Stimulated activated CD8-positive, alpha-beta memory T cell treated with anti-CD3 and anti-CD28 coated beads, Interleukin-15, amount 100 ng/mL, for 24 hours (primary cell): ENCODE measurements around the gene KIF26B.
"Not testable (repeated sequence)": the region's sequence is repeated elsewhere in the genome, so short reads cannot be mapped to it uniquely, and the experiment has no call there.

Experiments used
- DNase-seq: peaks from one replicate; pipeline ENCODE4 v3.0.0-alpha.2; 2020; ENCODE audit warnings: low read depth

Gene KIF26B

DNA sequence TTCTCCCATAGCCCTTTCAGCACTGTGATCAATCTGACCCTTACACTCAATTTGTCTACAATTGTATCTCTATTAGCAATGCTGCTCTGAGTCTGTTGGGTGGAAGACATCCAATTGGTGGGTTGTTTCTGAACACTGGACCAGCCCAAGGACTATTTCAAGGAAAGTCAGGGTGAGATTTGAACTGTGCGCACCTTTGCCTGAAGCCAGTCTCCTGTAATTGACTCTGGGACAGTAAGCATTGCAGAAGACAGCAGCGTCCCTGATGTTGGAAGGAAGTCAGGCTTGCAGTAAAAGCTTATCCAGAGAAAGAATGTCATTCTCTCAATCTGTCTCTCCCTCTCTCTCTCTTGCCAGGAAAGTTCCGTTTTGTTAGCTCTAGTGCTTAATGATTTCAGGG is 233.9 kb downstream of the KIF26B start:
- no peak for DNase-seq

- no peak for DNase-seq
Observed at GRCh38 chr1:245389873-245390272, 235.1 kb downstream of the KIF26B start.

GRCh38 chr1:245390975-245391374 is 236.2 kb downstream of the KIF26B start:
- DNase-seq = no peak

DNA sequence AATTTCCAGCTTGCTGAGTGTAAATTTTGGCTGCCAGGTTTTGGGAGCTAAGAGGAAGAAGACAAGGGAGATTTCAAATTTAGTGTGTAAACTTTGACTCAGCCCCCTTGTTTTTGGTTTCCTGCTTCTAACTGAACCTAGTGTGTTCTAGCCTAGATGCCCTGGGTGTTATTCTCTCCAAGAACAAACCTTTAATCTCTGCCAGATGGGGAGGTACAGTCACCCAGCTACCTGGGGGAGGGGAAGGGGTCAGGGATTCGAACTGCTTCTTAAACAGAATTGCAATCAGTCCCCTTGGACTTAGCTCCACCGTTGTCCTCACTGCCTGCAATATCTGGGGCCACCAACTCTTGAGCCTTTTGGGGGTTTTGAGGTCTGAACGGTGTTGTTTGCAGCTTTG is 238.9 kb downstream of the KIF26B start:
- no peak for DNase-seq

- DNase-seq = no peak
Observed at GRCh38 chr1:245395680-245396079, 240.9 kb downstream of the KIF26B start.

DNA sequence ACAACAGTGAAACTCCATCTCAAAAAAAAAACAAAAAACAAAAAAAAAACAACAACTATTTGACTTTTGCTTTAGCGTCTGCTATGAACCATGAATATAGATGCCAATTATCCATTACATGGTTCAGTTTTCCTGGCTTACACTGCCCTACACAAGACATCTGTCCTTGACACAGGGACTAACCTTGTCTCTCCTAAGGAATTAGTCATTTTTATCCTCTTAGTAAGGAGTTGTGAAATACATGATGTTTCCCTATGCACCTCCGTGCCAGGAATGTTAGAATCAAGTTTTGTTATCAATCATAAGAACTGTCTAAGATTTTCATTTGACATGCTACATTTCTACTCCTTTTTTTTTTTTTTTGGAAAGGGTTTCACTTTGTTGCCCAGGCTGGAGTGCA is 241.8 kb downstream of the KIF26B start:
- DNase-seq = no peak

DNA sequence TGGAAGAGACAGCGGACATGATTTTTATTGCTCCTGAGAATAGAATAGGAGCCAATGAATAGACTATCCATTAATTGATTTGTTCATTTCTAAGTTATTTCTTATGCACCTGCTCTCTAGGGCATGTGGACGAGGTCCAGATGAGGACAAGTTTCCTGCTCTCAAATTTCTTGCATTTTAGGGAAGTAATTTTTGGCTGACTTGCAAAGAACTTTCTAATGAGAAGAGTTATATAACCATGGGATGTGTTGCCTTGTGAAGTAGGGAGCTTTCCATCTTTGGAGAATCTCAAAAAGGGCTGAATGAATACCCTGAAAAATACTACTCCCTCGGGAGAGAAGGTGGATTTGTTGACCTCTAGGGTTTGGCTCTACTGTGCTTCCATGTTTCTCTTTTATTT is 243.0 kb downstream of the KIF26B start:
- DNase-seq = no peak

DNA sequence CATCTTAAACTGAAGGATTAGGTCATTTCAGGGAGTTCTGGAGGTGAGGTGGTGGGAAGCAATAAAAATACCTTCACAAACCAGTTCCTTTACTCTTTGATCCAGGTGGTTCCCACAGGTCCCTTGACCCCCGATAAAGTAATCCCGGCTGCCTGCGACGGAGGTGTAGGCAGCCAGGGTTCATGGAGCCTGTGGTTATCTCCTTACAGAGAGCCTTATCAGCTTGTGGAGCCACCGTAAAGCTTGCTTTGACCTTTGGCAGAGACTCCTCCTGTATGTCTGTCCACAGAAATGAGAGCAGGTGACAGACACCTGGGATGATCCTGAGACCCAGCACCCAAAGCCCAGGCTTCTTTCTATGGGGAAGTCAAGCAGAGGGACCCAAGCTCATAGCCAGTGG is 243.4 kb downstream of the KIF26B start:
- no peak for DNase-seq

- DNase-seq = no peak
Observed at GRCh38 chr1:245401881-245402587, 247.2 kb downstream of the KIF26B start.

DNA sequence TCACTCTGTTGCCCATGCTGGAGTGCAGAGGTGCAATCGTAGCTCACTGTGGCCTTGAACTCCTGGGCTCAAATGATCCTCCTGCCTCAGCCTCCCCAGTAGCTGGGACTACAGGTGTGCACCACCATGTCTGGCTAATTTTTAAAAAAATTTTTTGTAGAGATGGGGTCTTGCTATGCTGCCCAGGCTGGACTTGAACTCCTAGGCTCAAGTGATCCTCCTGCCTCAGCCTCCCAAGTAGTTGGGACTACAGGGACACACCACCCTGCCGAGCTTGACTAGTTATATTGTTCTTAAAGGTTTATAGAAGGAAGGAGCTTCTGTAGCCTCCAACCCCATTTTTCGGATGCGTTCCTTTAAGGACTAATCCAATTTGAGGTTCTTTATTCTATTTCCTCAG is 248.2 kb downstream of the KIF26B start:
- not testable (repeated sequence) for DNase-seq

DNA sequence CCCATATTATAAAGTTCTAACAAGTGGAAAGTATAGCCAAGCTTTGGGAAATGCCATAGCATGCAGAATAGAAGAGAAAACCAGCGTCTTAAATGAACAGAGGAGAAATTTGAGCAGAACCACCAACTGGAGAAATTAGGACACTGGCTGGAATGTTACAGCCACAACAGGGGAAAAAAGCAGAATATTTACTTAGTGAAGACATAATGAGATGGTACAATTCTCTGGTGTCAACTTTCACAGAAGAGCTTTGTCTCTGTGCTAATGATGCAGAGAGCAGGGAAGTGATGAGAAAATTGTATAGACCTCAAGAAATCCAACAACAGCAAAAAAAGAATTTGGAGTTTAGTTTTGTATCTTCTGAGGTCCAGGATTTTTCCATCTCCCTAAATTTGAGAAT is 249.7 kb downstream of the KIF26B start:
- DNase-seq = no peak

DNA sequence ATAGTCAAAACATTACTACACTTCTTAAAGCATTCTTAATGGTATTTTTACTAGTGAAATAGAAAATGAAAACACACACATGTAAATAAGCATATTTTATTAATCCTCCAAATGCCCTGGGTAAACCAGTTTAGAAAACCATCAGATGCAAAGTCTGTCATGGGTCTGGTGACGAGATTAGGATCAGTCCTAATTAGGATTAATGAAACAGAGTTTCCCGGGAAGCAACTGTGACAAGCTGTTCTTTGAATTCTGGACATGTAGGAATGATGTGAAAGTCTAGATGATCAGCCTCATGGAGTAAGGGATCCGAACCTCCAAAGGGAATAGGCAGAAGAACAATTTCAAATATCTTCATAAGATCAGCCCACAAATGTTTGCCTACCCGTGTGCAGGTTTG is 250.2 kb downstream of the KIF26B start:
- DNase-seq = no peak

- DNase-seq = no peak
Observed at GRCh38 chr1:245406426-245406825, 251.6 kb downstream of the KIF26B start.

DNA sequence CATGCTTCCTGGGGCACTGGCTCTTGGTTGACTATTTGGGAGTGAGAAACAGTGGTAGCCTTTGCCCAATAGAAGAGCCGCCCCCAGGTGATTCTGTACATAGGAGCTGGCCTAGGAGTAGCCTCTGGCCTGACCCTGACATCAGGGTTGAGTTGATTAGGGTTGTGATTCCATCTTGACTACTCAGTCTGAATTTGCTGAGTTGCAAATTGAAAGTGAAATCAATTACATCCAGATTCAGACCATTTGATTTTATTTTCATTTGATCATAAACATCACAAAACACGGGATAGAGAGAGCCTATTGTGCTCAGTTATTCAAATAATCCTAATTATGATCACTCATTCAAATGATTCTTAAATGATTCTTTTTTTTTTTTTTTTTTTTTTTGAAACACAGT is 253.2 kb downstream of the KIF26B start:
- DNase-seq = no peak

- DNase-seq = no peak
Observed at GRCh38 chr1:245409341-245410195, 254.8 kb downstream of the KIF26B start.

DNA sequence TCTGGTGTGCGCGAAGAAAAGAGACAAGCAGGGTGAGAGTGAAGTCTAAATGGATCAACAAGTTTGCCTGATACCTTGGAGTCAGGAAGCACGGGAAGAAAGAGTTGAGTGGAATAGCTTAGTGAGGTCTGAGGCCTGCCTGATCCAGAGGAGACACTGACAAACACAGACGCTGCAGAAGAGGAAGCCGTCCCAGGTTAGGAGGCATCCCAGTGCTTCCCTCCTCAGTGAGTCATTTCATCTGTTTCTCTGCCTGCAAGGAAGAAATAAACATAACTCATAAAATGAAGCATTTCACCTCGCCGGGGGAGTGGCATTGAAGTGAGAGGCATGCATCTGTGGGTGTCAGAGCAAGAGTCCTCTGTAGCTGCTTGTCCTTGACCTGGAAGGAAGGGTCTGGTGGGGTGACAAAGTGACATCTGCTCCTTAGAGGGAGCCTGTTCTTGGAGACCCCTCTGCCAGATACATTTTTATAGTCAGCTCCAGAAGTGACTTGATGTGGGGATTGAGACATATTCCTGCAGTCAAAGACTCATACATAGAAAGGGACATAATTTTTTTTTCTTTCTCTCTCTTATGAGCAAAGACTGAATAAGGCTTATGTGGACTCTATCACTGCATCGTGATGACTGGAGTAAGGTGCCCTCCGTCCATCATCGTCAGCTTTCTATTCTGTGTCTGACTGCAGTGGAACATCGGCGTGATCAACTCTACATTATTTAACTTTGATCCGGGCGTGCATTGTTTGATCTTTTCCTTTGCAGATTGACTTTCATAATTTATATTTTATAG is 256.7 kb downstream of the KIF26B start:
- no peak for DNase-seq

DNA sequence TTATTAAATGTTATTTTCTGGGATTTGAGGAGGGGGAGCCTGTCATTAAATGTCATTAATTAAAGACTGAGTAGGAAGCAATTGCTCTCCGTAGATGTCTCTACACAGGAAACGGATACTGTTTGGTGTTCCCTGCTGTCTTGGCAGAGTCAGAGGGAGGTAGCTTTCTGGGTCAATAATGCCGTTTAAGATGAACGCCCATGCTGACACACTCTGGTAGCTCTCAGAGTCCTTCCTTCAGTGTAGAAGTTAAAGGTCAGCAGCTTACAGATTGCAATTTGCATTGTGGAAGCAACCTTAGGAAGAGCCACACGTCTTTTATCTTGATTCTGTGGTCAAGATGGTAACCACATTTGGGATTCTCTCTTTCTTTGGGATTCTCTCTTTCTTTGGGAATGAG is 257.5 kb downstream of the KIF26B start:
- no peak for DNase-seq

DNA sequence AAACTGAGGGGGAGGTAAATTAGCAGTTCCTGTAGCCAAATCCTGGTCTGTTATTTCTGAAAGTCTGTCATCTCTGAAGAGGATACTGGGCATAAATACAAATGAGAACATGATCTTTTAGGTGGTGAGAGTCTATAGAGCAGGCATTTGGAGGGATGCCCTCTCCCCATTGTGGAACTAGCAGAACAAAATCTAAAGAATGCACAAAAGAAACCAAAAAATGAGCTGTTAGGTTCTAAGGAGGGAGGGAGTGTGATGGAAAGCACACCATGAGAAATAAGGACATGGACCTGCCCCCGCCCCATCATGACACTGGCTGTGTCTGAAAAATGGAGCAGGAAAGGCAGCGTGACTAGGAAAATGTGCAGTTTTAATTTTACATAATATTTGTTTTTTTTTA is 262.0 kb downstream of the KIF26B start:
- DNase-seq = no peak

DNA sequence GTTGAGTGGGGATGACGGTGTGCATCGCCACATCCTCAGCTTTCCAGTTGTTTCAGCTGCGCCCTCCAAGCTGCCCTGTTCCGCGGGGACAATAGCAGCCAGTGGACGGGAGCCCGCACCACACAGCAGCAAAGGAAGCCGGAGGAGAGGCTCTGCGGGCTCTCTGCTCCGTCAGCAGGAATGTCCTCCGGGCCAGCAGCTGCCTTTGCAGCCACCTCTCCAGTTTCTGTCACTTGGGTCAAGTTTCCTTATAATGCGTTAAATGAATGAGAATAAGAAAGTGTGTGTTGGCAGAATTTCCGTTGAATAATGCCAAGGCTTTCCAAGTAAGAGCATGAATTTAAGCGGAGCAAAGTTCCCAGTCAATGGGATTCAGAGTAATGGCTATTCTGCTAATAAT is 263.3 kb downstream of the KIF26B start:
- DNase-seq = no peak

GRCh38 chr1:245419461-245419978 is 264.7 kb downstream of the KIF26B start:
- no peak for DNase-seq

DNA sequence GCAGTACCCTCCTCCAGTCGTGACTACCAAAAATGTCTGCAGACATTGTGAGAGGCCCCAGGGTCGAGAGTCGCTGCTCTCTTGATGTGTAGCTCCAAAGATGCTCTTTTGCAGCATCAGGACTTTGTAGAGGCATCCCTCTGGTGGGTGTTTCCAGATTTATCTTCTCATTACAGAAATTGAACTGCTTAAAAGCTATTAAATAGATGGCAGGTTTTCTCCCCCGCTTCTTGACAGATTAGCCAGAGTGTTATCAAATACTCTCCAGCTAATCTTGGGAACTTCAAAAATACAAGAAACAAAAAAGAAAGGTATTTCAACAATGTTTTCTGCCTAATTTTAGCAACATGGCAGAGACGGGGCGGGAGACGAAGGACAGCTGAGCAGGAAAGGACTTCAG is 265.2 kb downstream of the KIF26B start:
- no peak for DNase-seq

- DNase-seq = no peak
Observed at GRCh38 chr1:245420926-245421325, 266.1 kb downstream of the KIF26B start.

DNA sequence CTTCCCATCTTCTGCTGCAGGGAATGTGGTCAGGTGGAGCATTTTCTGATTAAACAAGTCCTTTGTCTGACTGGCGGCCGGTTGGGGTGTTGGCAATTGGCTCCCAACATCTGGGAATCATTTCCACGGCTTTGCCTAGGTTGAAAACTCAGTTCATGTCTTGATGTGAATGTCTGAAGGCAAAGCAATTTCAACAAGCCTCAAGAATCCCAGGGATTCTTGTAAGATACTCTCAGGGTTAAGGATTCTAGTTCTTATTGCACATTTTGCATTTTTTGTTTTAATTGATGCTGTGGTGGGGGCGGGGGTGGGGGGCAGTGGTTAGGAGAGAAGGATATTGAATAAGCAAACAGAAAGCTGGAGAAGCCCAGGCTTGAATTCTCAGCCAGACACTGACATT is 273.9 kb downstream of the KIF26B start:
- no peak for DNase-seq
